ENCODE results near the gene SLC17A9. TPM values are rescaled to one million over a fixed set of nuclear protein-coding genes. Genes with fewer than 3 reads are reported as not detected.

SLC17A9 gene
- total RNA-seq, 1 donor from 2014 or later = 12.4 TPM

GRCh38 chr20:62999580-62999979, 47.1 kb downstream of the SLC17A9 start:
- peaks cover 58% of the 10 kb centered on the region for H3K27me3 ChIP-seq (ENCODE audit: insufficient read depth, low read length)
- no peak overlapping the region for H3K27ac ChIP-seq (ENCODE audit: low read depth, low read length)
- H3K4me3 Mint-ChIP-seq (ENCODE audit: unreplicated experiment) = no peak overlapping the region
- H3K27ac Mint-ChIP-seq (ENCODE audit: unreplicated experiment) = no peak overlapping the region
- no peak overlapping the region for H3K9ac ChIP-seq (ENCODE audit: low read length)
- no peak for DNase-seq (ENCODE audit: low read depth)
- H3K4me1 Mint-ChIP-seq (ENCODE audit: low read depth, unreplicated experiment) = no peaks in the 10 kb centered on the region
- H3K27me3 Mint-ChIP-seq (ENCODE audit: low read depth, unreplicated experiment) = peaks cover 93% of the 10 kb centered on the region
- H3K9me3 ChIP-seq (ENCODE audit: insufficient read depth, low read depth, low read length) = no peaks in the 10 kb centered on the region
- H3K9me3 Mint-ChIP-seq (ENCODE audit: unreplicated experiment) = peaks cover 8% of the 10 kb centered on the region
- FAIRE-seq = no peak
- H3K4me2 ChIP-seq (ENCODE audit: low read length) = no peak overlapping the region
- H3K36me3 Mint-ChIP-seq (ENCODE audit: low read depth, unreplicated experiment) = peaks cover 3% of the 10 kb centered on the region
- no peak overlapping the region for H3K4me3 ChIP-seq (ENCODE audit: insufficient read depth, low read depth, low read length)
- no peak for TF ChIP-seq CTCF (IDR thresholded peaks at IDR 0.05; ENCODE audit: insufficient read depth, low read depth, low read length)
- TF ChIP-seq EZH2 (IDR thresholded peaks at IDR 0.05; ENCODE audit: insufficient read depth, low read length) = no peak
- H4K20me1 ChIP-seq (ENCODE audit: insufficient read depth, low read length) = peaks cover 2% of the 10 kb centered on the region
- H3K79me2 ChIP-seq (ENCODE audit: insufficient read depth, low read length) = no peaks in the 10 kb centered on the region
- H2AFZ ChIP-seq (ENCODE audit: low read depth, low read length) = no peak overlapping the region
- H3K36me3 ChIP-seq (ENCODE audit: insufficient read depth, low read length) = no peaks in the 10 kb centered on the region
- H3K4me1 ChIP-seq (ENCODE audit: insufficient read depth, low read length) = no peaks in the 10 kb centered on the region

DNA sequence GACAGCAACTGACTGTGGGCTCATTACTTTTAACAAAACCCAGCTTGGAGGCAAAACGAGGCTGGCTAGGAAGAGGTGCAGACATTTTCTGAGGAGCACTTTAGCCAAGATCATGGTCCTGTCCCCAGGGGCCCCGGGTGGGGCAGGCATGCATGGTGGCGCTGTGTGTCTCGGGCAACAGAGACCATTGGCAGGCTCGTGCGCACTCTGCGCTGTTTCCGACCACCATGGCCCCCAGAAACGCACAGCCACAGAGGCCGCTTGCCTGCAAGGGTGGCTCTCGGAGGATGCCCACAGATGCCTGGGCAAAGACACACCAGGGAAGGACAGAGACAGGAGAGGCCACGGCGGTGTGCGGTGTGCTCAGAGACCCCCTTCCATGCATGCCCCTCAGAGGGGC, 47.5 kb downstream of the SLC17A9 start:
- no peak overlapping the region for H3K27ac Mint-ChIP-seq (ENCODE audit: unreplicated experiment)
- peaks cover 90% of the 10 kb centered on the region for H3K27me3 Mint-ChIP-seq (ENCODE audit: low read depth, unreplicated experiment)
- no peak overlapping the region for H3K4me3 Mint-ChIP-seq (ENCODE audit: unreplicated experiment)
- H3K4me1 Mint-ChIP-seq (ENCODE audit: low read depth, unreplicated experiment) = no peaks in the 10 kb centered on the region
- Histone ChIP-seq H3K27me3 (ENCODE audit: insufficient read depth, low read length) (peaks cover 62% of the 10 kb centered on the region), H3K4me2 (ENCODE audit: low read length) (no peak overlapping the region), H3K27ac (ENCODE audit: low read depth, low read length) (no peak overlapping the region), H4K20me1 (ENCODE audit: insufficient read depth, low read length) (peaks cover 5% of the 10 kb centered on the region), H3K4me3 (ENCODE audit: insufficient read depth, low read depth, low read length) (no peak overlapping the region), H3K4me1 (ENCODE audit: insufficient read depth, low read length) (no peaks in the 10 kb centered on the region), H3K79me2 (ENCODE audit: insufficient read depth, low read length) (no peaks in the 10 kb centered on the region), H3K36me3 (ENCODE audit: insufficient read depth, low read length) (no peaks in the 10 kb centered on the region), H2AFZ (ENCODE audit: low read depth, low read length) (no peak overlapping the region), H3K9me3 (ENCODE audit: insufficient read depth, low read depth, low read length) (no peaks in the 10 kb centered on the region), H3K9ac (ENCODE audit: low read length) (no peak overlapping the region)
- DNase-seq (ENCODE audit: low read depth) (no peak), FAIRE-seq (no peak)
- H3K36me3 Mint-ChIP-seq (ENCODE audit: low read depth, unreplicated experiment) = peaks cover 3% of the 10 kb centered on the region
- H3K9me3 Mint-ChIP-seq (ENCODE audit: unreplicated experiment) = peaks cover 9% of the 10 kb centered on the region
- TF ChIP-seq CTCF (IDR thresholded peaks at IDR 0.05; ENCODE audit: insufficient read depth, low read depth, low read length) (no peak), EZH2 (IDR thresholded peaks at IDR 0.05; ENCODE audit: insufficient read depth, low read length) (no peak)

DNA sequence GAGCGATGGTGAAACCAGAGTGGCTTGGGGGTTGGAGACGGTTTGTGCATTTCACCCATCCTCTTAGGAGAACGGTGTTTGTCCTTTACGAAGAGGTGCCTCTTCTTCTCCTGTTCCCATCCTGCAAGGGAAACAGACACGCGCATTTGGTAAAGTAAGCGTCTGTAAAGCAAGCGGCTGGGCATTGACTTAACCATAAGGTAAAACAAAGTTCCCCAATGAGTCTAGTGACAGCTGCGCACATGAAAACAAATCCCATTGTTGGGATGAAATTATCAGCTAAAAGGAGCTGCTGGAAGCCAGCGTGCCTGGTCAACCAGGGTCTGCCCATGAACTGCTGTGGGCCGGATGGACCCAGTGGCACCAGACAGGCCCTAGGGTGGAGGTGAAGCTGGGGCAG, 48.4 kb downstream of the SLC17A9 start:
- Mint-ChIP-seq H3K36me3 (ENCODE audit: low read depth, unreplicated experiment) (peaks cover 3% of the 10 kb centered on the region), H3K4me1 (ENCODE audit: low read depth, unreplicated experiment) (no peaks in the 10 kb centered on the region), H3K9me3 (ENCODE audit: unreplicated experiment) (peaks cover 9% of the 10 kb centered on the region), H3K4me3 (ENCODE audit: unreplicated experiment) (no peak overlapping the region), H3K27ac (ENCODE audit: unreplicated experiment) (no peak overlapping the region), H3K27me3 (ENCODE audit: low read depth, unreplicated experiment) (peaks cover 83% of the 10 kb centered on the region)
- no peak overlapping the region for H3K9ac ChIP-seq (ENCODE audit: low read length)
- no peak for TF ChIP-seq EZH2 (IDR thresholded peaks at IDR 0.05; ENCODE audit: insufficient read depth, low read length)
- no peak for TF ChIP-seq CTCF (IDR thresholded peaks at IDR 0.05; ENCODE audit: insufficient read depth, low read depth, low read length)
- no peaks in the 10 kb centered on the region for H3K9me3 ChIP-seq (ENCODE audit: insufficient read depth, low read depth, low read length)
- H3K27ac ChIP-seq (ENCODE audit: low read depth, low read length) = no peak overlapping the region
- no peak for FAIRE-seq
- peaks cover 5% of the 10 kb centered on the region for H4K20me1 ChIP-seq (ENCODE audit: insufficient read depth, low read length)
- no peak overlapping the region for H3K4me2 ChIP-seq (ENCODE audit: low read length)
- H3K4me3 ChIP-seq (ENCODE audit: insufficient read depth, low read depth, low read length) = no peak overlapping the region
- no peaks in the 10 kb centered on the region for H3K36me3 ChIP-seq (ENCODE audit: insufficient read depth, low read length)
- peaks cover 66% of the 10 kb centered on the region for H3K27me3 ChIP-seq (ENCODE audit: insufficient read depth, low read length)
- no peaks in the 10 kb centered on the region for H3K4me1 ChIP-seq (ENCODE audit: insufficient read depth, low read length)
- H2AFZ ChIP-seq (ENCODE audit: low read depth, low read length) = no peak overlapping the region
- no peak for DNase-seq (ENCODE audit: low read depth)
- no peaks in the 10 kb centered on the region for H3K79me2 ChIP-seq (ENCODE audit: insufficient read depth, low read length)
